GM19099 (cell line): Measurements from ENCODE around the gene DDX23.
A peak's percentile ranks its signal among the peaks of the same experiment; 100 is the strongest.

ENCODE experiments used
- POLR2A ChIP-seq: IDR thresholded peaks from 3 replicates; pipeline ENCODE4 v1.6.1; 2011; ENCODE audit warnings: low read depth; ENCODE audit not compliant: insufficient read length; ENCODE audit errors: extremely low read depth

The DDX23 gene

GRCh38 chr12:48815126-48816110, 36.5 kb downstream of the DDX23 start:
- TF ChIP-seq POLR2A = no peak

GRCh38 chr12:48814262-48815125, 37.5 kb downstream of the DDX23 start:
- TF ChIP-seq POLR2A = peak; percentile 59

DNA sequence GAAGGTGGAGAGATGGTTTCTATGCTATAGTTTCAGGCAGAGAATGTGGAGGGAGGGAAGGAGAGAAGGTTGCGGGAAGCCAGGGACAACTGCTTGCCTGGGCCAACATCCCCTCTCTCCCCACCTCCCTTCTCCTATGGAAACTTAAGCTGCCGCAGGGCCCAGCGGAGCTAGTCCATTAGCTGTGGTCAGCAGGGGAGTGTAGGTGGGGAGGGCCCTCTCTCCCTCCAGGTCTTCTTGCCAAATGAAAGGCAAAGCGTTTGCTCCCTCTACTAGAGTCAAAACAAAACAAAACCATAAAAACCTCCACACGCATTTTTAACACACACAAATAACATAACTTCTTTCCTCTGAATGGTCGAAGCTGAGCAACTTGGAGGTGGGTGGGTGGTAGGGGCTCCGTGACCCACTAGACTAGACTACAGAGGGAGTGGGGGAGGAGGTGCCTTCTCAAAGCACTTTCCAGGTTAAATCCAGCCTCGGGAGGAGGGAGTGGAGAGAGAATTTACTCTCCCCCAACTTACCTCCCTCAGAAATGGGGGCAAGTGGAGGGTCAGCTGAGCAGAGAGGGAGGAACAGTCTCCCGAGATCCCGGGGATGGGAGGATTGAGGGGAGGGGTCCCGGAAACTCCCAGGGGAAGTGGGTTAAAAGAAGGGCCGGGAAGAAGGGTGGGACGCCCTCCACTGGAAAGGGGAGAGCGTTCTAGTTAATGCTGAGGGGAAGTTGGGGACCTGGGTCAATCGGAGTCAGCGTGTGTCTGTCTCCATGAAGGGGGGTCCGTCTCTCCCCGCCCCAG, 38.3 kb downstream of the DDX23 start:
- no peak for TF ChIP-seq POLR2A

GRCh38 chr12:48812389-48812788, 39.6 kb downstream of the DDX23 start:
- no peak for TF ChIP-seq POLR2A

- no peak for TF ChIP-seq POLR2A
These were observed 40.4 kb downstream of the DDX23 start for GRCh38 chr12:48811437-48812090.

GRCh38 chr12:48810903-48811431, 41.0 kb downstream of the DDX23 start:
- TF ChIP-seq POLR2A = no peak

GRCh38 chr12:48807981-48808380, 44.0 kb downstream of the DDX23 start:
- no peak for TF ChIP-seq POLR2A

GRCh38 chr12:48803675-48804074, 48.3 kb downstream of the DDX23 start:
- no peak for TF ChIP-seq POLR2A

GRCh38 chr12:48800971-48801370, 51.0 kb downstream of the DDX23 start:
- no peak for TF ChIP-seq POLR2A

DNA sequence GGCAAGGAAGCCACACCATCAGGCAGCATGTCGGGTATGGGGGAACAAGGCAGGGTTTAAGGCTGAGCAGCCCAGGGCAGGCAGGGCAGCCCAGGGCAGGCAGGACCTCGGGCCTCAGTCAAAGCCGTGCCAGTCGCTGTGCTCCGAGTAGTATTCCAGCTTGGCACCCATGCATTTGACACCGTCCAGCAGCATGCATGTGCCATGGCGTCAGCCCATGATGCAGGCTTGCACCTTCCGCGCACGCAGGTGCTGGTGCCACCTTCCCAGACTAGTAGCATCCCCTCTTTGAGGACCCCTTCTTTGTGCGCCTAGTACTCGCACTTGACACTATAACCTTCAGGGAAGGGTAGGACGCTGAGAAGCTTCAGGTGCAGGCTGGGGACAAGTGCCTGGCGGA, 51.5 kb downstream of the DDX23 start:
- TF ChIP-seq POLR2A = no peak

DNA sequence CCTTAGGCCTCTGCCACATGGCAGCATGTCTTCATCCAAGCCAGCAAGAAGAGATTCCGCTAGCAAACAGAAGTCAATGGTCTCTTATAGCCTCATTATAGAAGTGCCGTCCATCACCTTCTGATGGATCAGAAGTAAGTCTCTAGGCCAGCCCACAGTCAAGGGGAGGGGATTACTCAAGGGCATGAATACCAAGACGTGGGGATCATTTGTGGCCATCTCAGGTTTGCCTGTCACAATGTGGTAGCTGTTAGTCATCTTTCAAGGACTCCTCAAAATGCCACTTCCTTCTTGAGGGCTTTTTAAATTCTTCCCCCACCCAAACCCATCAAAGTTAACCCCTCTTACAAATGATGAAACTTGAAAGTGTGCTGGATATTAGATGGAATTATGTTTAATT, 55.0 kb downstream of the DDX23 start:
- TF ChIP-seq POLR2A = no peak

GRCh38 chr12:48795550-48796455, 56.2 kb downstream of the DDX23 start:
- no peak for TF ChIP-seq POLR2A

GRCh38 chr12:48794870-48795269, 57.1 kb downstream of the DDX23 start:
- no peak for TF ChIP-seq POLR2A

DNA sequence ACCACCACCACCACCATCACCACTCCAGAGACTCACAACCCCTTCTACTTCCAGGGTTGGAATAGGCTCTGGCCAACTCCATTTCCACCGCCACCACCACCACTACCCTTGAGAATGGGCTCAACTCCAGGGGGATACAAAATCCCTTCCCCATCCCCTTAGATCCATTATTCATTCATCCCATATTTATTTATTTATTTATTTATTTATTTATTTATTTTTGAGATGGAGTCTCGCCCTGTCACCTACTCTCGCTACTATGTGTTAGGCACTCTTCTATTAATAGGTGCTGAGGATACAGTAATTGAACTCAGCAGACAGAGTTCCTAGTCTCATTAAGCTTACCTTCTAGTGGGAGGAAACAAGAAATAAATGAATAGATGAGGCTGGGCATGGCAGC, 58.3 kb downstream of the DDX23 start:
- TF ChIP-seq POLR2A = no peak

DNA sequence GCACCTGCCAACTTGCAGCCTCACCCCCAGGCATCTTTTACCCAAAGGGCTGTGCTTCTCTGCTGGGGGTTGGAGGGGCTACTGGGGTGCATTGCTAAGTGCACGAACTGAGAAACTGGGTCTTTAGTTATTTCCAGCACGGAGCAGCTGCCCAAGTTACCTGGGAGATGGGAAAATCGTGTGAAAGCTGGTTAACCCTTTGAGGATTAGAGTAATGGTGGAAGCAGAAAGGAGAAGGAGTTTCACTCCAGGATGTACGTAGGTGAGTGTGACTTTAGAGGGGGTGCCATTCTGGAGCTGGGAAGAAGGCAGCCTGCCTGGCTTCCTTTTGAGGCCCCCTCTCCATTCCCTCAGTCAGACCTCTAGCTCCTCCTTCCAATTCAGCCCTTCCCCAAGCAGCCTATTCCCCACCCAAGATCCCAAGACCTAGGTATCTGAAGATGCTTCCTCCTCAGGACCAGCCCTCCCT, 62.1 kb downstream of the DDX23 start:
- no peak for TF ChIP-seq POLR2A
